Posterior vena cava (tissue), 2 donors: Measurements from ENCODE around the gene TFG. TPM values are rescaled to one million over a fixed set of nuclear protein-coding genes. Genes with fewer than 3 reads are reported as not detected.
"Not testable (repeated sequence)": the region's sequence is repeated elsewhere in the genome, so short reads cannot be mapped to it uniquely, and the experiment has no call there.

Experiments used
- DNase-seq: peaks from one replicate; pipeline ENCODE4 v3.0.0-alpha.2; 2020; ENCODE audit warnings: low spot score
- intact Hi-C, 2 donors: fragments of 100-400 bp; cut with DNase I; formaldehyde crosslinking; loops; one replicate each; pipeline versions ENCODE4 v1.14.1 to v1.14.2; 2022 to 2023
- long read RNA-seq, 2 donors: library from polyadenylated mRNA; unstranded; transcript quantifications; one replicate each; pipeline ENCODE4 v2.0.0, GENCODE V29; 2020 to 2021
- total RNA-seq, 2 donors: library from RNA; stranded (reverse); fragmentation: NEBNext Ultra II Directional; extraction: Animal tissue kit (Norgen Biotek cat#: 25700); gene quantifications; one replicate each; pipeline ENCODE4 v1.2.1, GENCODE V29; 2021
- donor health status: DM: yes; HTN: yes; CAD: no.
- donor health status: DM: yes; HTN: yes; CAD: no.

The TFG gene
- total RNA-seq = 10 to 100 TPM; 67.7 to 69.0 TPM
- long read RNA-seq, donor 1, transcript TFG-201 (8 exons, 1,978 nt) = major isoform, 26 of 43 reads
- long read RNA-seq, donor 1, transcript TFG-204 (8 exons, 1,783 nt) = minor isoform, 9 of 43 reads
- long read RNA-seq, donor 1, partial matches to known transcripts = 5 of 43 reads
- long read RNA-seq, donor 1, other reads (novel, unspliced or antisense) = 2 of 43 reads
- long read RNA-seq, donor 2, transcript TFG-204 (8 exons, 1,783 nt) = minor isoform, 53 of 297 reads
- long read RNA-seq, donor 2, transcript TFG-201 (8 exons, 1,978 nt) = major isoform, 212 of 297 reads
- long read RNA-seq, donor 2, transcript TFG-208 (8 exons, 1,696 nt) = minor isoform, 5 of 297 reads
- long read RNA-seq, donor 2, partial matches to known transcripts = 12 of 297 reads
- long read RNA-seq, donor 2, other reads (novel, unspliced or antisense) = 13 of 297 reads

- peak; percentile 100 for DNase-seq
- intact Hi-C loops = no loop called here
These were observed at the start of gene TFG for GRCh38 chr3:100708989-100709841. Gene TFG (plus strand): TSS chr3:100709494. CDS start chr3:100713686, 4,192 bp downstream.

- intact Hi-C loops, DNase-seq: not testable (repeated sequence)
These were observed 48.0 kb upstream of the TFG start for GRCh38 chr3:100661294-100661693.

GRCh38 chr3:100662113-100662823 lies 47.0 kb upstream of the TFG start:
- intact Hi-C loops = no loop called here
- DNase-seq = no peak

GRCh38 chr3:100665230-100665629 lies 44.1 kb upstream of the TFG start:
- intact Hi-C loops = no loop called here

DNA sequence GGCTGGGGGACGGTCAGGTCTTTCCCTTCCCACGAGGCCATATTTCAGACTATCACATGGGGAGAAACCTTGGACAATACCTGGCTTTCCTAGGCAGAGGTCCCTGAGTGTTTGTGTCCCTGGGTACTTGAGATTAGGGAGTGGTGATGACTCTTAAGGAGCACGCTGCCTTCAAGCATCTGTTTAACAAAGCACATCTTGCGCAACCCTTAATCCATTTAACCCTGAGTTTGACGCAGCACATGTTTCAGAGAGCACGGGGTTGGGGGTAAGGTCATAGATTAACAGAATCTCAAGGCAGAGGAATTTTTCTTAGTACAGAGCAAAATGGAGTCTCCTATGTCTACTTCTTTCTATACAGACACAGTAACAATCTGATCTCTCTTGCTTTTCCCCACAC lies 42.6 kb upstream of the TFG start:
- DNase-seq, intact Hi-C loops: not testable (repeated sequence)

More at GRCh38 chr3:100665230-100665629, 44.1 kb upstream of the TFG start:
- no peak for DNase-seq

DNA sequence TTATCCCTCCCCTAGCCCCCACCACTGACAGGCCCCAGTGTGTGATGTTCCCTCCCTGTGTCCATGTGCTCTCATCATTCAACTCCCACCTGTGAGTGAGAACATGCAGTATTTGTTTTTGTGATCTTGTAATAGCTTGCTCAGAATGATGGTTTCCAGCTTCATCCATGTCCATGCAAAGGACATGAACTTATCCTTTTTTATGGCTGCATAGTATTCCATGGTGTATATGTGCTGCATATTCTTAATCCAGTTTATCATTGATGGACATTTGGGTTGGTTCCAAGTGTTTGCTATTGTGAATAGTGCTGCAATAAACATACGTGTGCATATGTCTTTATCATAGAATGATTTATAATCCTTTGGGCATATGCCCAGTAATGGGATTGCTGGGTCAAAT lies 42.0 kb upstream of the TFG start:
- intact Hi-C loops, DNase-seq: not testable (repeated sequence)

DNA sequence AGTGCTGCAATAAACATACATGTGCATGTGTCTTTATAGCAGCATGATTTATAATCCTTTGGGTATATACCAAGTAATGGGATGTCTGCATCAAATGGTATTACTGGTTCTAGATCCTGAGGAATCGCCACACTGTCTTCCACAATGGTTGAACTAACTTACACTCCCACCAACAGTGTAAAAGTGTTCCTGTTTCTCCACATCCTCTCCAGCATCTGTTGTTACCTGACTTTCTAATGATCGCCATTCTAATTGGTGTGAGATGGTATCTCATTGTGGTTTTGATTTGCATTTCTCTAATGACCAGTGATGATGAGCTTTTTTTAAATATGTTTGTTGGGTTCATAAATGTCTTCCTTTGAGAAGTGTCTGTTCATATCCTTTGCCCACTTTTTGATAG lies 38.3 kb upstream of the TFG start:
- DNase-seq, intact Hi-C loops: not testable (repeated sequence)

GRCh38 chr3:100681496-100681895 lies 27.8 kb upstream of the TFG start:
- intact Hi-C loops = no loop called here
- no peak for DNase-seq

- DNase-seq = no peak
- intact Hi-C loops = no loop called here
These were observed 27.0 kb upstream of the TFG start for GRCh38 chr3:100682056-100682853.

DNA sequence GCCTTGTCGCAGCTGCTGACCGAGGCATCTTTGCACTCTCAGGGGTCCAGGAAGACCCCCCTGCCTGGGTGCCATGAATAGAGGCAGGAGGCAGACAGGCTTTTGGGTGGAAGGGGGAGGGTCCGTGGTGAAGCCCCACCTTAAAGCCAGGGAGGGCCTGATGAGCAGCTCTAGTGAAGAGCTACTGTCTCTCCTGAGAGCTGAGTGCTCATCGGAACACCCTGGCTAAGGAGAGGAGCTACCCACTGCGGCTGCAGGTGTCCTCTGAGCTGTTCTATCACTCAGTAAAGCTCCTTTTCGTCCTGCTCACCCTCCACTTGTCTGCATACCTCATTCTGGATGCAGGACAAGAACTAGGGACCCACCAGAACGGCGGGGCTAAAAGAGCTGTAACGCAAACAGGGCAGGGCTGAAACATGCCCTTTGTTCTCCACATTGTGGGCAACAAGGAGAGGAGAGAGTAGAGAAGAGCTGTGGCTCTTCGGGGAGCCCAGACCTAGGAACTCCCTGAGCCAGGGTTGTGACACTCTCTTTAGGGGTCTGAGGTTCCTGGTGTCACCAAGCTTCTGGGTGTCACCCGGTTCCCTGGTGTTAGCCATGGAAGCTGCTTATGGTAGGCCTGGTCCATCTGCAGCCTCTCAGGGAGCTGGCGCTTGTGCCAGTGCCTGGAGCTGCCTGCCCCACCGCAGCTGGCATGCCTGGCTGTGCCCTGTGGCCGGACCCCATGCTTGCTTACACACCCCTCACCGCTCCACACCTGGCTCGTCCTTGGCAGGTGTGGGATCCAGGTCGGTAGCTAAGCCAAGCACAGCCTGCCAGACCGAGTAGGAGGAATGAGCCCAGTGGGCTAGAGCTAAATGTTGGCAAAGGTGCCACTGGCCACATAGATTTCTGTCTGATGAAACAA lies 26.2 kb upstream of the TFG start:
- DNase-seq = no peak
- intact Hi-C loops = no loop called here

GRCh38 chr3:100693225-100693624 lies 16.1 kb upstream of the TFG start:
- intact Hi-C loops = no loop called here
- DNase-seq = no peak

DNA sequence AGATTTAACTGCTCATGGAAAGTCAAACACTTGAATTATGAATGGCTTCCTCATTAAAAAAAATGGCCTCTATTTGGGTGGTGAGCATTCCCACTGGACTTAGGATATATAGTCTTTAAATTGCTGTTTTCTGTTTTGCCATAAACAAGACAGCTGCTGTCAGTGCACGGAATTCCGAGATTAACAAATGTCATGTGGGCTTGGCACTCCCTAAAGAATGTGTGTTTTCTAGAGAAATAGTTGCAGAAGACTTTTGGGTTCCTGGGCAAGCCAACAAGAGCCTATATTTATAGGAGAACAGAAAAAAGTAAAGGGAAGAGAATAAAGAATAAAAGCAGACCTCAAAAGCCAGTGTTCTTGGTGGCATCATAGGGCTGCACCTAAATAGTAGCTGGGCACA lies 13.6 kb upstream of the TFG start:
- no peak for DNase-seq
- intact Hi-C loops = no loop called here

DNA sequence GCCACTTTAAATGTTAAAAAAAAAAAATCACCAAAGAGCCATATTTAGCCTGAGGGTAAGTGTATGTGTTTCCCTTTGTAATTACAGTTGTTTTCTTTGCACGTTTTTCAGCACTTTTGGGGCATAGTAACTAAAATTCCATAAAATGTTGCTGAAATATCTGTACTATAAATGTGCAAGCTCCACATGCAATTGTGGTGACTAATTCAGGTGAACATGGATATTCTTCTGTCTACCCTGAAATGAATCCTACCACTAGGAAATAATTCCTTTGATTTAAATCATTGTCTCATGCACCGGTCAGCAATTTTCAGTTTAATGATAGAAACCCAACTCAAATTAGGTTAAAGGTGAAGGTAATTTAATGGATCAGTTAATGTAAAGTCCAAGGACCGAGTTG lies 13.1 kb upstream of the TFG start:
- intact Hi-C loops = no loop called here
- DNase-seq = no peak

DNA sequence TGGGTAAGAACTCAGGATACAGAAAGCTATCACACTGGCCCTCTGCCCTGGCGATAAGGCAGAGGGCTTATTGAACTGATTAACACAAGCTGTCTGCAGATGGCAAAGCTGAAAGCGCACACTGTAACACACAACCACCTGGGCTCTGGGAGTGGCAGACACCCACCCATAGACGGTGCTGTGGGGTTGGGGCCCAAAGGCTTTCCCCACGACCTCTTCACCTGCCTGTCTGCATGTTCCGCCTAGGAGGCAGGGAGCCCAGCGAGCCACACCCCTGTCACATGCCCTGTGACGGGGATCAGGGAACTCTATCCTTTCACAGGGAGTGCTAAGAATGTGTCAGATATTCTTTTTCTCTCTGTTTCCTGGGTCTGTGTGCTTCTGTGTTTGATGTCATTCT lies 12.1 kb upstream of the TFG start:
- DNase-seq = no peak
- intact Hi-C loops = no loop called here

GRCh38 chr3:100697723-100698285 lies 11.5 kb upstream of the TFG start:
- DNase-seq = no peak
- intact Hi-C loops = no loop called here

- DNase-seq = no peak
- intact Hi-C loops = no loop called here
These were observed 10.6 kb upstream of the TFG start for GRCh38 chr3:100698736-100699135.

DNA sequence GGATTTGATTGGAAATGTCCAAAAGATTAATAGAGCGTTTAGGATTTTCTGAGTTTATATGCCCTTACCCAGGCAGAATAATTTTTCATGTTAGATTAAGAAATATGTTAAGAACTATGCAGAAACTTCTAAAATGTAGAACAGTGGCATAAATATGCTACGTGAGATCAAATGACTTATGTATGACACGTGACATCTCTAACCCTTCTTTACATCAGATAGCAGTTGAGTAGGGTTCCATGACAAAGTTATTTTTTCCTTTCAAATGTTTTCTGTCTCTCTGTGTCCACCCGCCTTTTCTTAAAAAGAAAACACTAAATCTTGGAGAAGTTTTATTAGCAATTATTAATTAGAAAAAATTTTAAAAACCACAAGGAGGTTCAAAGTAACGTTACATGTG lies 8.6 kb upstream of the TFG start:
- intact Hi-C loops = no loop called here
- no peak for DNase-seq
